LNCaP clone FGC (cell line): ENCODE results near the gene PABPC1L.

Experiments
- DNase-seq: peaks from one replicate; pipeline ENCODE4 v3.0.0-alpha.2; 2011; ENCODE audit warnings: low read depth
- H3K4me3 ChIP-seq: 2 replicates; pipeline ENCODE4 v1.5.1; 2011; ENCODE audit warnings: mild to moderate bottlenecking, low read depth, low read length, control low read depth
- TF ChIP-seq, protein P1 (sequence below): IDR thresholded peaks from 2 replicates; pipeline ENCODE4 v1.5.1; 2012; ENCODE audit warnings: mild to moderate bottlenecking; ENCODE audit not compliant: control insufficient read depth, insufficient read depth; ENCODE audit errors: extremely low read depth

PABPC1L gene

DNA sequence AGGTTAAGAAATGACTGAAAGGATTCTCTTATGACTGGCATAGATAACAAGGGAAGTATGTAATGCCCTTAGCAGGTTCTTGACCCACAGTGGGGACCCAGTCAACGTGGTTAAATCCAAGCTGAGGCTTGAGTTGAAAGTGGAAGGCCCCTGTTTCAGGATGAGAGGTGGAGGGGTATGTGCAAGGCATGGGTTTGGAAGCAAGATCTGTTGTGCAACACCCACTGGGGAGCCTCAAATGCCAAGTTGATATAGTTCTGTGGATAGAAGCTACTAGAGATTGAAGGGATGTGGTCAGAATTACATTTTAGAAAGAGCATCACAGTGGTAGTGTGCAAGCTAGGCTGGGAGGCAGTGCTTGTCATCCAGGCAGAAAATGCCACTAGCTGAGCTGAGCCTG lies 5.1 kb downstream of the PABPC1L start:
- TF ChIP-seq, protein P1, sequence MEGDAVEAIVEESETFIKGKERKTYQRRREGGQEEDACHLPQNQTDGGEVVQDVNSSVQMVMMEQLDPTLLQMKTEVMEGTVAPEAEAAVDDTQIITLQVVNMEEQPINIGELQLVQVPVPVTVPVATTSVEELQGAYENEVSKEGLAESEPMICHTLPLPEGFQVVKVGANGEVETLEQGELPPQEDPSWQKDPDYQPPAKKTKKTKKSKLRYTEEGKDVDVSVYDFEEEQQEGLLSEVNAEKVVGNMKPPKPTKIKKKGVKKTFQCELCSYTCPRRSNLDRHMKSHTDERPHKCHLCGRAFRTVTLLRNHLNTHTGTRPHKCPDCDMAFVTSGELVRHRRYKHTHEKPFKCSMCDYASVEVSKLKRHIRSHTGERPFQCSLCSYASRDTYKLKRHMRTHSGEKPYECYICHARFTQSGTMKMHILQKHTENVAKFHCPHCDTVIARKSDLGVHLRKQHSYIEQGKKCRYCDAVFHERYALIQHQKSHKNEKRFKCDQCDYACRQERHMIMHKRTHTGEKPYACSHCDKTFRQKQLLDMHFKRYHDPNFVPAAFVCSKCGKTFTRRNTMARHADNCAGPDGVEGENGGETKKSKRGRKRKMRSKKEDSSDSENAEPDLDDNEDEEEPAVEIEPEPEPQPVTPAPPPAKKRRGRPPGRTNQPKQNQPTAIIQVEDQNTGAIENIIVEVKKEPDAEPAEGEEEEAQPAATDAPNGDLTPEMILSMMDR, result no peak
- DNase-seq, result no peak

DNA sequence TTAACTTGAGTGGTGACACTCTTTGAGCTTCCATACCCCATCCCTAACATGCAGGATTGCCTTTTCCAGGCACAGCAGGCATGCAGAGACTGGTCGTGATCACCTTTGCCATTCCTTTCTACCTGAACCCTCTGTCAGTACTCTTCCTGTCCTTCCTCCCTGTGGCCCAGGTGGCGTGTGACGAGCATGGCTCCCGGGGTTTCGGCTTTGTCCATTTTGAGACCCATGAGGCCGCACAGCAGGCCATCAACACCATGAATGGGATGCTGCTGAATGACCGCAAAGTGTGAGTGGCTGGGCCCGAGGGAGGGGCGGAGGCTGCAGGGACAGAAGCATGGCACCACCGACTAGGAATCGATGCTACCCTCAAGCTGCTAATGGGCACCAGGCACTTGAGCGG lies 6.7 kb downstream of the PABPC1L start:
- TF ChIP-seq, protein P1, result no peak
- no peak overlapping the region for H3K4me3 ChIP-seq
- no peak for DNase-seq

More for the DNA sequence above, 5.1 kb downstream of the PABPC1L start:
- no peak overlapping the region for H3K4me3 ChIP-seq

DNA sequence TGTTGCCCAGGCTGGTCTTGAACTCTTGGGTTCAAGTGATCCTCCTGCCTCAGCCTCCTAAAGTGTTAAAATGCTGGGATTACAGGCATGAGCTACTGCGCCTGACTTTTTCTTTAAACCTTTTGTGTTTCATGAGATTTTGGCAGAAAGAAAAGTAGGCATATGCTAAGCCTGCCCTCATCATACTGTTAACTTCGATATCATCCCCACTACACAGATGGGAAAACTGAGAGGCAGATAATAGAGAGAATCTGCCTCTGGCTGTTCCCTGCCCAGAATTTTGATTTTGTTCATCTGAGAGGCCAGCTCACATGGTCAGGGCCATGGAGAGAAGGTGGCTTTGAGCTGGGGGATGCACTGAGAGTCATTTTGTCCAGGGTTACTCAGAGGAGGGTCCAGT lies 7.5 kb downstream of the PABPC1L start:
- no peak for DNase-seq
- H3K4me3 ChIP-seq, result no peak overlapping the region
- TF ChIP-seq, protein P1, result no peak

DNA sequence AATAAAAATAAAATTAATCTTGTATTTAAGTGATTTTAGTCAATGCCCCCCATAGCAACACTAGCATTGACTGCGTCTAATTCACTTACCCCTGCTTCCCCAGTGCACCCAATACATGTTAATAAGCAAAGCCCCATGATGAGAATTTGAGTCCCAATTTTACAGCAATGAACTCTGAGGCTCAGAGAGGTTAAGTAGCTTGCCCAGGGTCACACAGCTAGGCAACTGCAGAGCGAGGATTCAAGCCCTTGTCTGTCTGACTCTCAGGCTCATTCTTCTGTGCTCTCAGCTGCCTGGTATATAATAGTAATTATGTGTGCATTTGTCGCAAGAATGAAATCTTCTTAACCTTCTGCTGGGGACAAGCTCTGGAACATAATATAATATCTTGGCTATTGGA lies 8.5 kb downstream of the PABPC1L start:
- no peak overlapping the region for H3K4me3 ChIP-seq
- no peak for DNase-seq
- TF ChIP-seq, protein P1, result no peak

DNA sequence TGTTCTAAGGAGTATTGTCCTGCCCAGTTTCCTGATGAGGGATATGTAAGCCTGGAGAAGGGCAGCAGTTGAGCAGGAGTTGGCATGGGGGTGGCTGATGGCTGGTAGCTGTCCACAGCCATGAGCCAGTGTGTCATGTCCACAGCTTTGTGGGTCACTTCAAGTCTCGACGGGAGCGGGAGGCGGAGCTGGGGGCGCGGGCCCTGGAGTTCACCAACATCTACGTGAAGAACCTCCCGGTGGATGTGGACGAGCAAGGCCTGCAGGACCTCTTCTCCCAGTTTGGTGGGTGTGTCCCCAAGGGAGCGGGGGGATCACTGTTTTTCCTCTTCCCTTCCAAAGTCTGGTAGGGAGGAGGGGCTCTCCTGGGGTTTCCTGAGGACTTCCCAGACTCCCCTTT lies 8.9 kb downstream of the PABPC1L start:
- TF ChIP-seq, protein P1, result no peak
- no peak for DNase-seq
- no peak overlapping the region for H3K4me3 ChIP-seq

DNA sequence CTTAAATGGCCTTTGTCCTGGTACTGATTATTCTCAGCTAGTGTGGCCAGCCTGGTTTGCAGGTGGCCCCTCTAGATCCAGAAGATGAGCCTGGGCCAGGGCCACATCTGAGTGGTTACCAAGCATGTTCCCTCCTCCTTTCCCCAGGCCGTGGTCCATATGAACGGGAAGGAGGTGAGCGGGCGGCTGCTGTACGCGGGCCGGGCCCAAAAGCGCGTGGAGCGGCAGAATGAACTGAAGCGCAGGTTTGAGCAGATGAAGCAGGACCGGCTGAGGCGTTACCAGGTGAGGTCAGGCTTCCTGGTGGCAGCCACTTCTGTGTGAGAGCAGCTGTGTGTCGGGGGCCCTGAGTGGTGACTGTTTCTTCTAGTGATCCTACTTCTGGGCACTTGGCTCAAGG lies 11.6 kb downstream of the PABPC1L start:
- no peak overlapping the region for H3K4me3 ChIP-seq
- DNase-seq, result no peak
- TF ChIP-seq, protein P1, result no peak

DNA sequence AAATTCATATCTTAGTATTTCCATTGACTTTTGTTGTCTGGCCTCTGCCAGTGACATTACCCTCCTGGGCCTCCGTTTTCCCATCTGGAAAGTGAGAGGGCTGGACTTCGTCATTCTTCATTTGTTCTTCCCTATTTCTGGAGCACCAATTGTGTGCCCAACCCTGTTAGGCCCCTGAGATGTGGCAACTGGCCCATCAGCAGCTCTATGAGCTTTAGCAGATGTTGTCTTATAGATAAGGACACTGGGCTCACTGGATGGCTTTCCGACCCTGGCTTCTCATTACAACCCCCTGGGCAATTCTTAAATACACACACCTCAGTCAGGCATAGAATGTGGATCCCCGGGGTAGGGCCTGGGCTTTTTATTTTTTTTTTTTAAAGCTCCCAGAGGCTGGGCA lies 14.7 kb downstream of the PABPC1L start:
- no peak overlapping the region for H3K4me3 ChIP-seq
- DNase-seq, result no peak
- TF ChIP-seq, protein P1, result no peak
